HG03175 (cell line): ENCODE data around the gene MTHFD1L.

Experiments
- ATAC-seq: cut with Tn5 transposase; IDR thresholded peaks from one replicate; pipeline ENCODE4 v1.9.1; 2021; ENCODE audit warnings: mild to moderate bottlenecking, moderate library complexity; ENCODE audit not compliant: unreplicated experiment

The MTHFD1L gene

GRCh38 chr6:151010071-151010470, 144.6 kb downstream of the MTHFD1L start:
- ATAC-seq, result no peak

- no peak for ATAC-seq
Measured at GRCh38 chr6:151012321-151013294, 147.1 kb downstream of the MTHFD1L start.

- peak; percentile 79 for ATAC-seq
Measured at GRCh38 chr6:151014404-151015100, 149.1 kb downstream of the MTHFD1L start.

- ATAC-seq, result no peak
Measured at GRCh38 chr6:151015101-151015700, 149.7 kb downstream of the MTHFD1L start.

GRCh38 chr6:151016107-151016506, 150.6 kb downstream of the MTHFD1L start:
- ATAC-seq, result no peak

GRCh38 chr6:151018046-151018445, 152.5 kb downstream of the MTHFD1L start:
- ATAC-seq, result no peak

GRCh38 chr6:151018911-151019782, 153.6 kb downstream of the MTHFD1L start:
- ATAC-seq, result no peak

- no peak for ATAC-seq
Measured at GRCh38 chr6:151021896-151022295, 156.4 kb downstream of the MTHFD1L start.

GRCh38 chr6:151022492-151022891, 157.0 kb downstream of the MTHFD1L start:
- no peak for ATAC-seq

- ATAC-seq, result no peak
Measured at GRCh38 chr6:151023342-151023741, 157.8 kb downstream of the MTHFD1L start.

- no peak for ATAC-seq
Measured at GRCh38 chr6:151024597-151024996, 159.1 kb downstream of the MTHFD1L start.

- no peak for ATAC-seq
Measured at GRCh38 chr6:151025076-151025475, 159.6 kb downstream of the MTHFD1L start.

GRCh38 chr6:151026041-151026663, 160.7 kb downstream of the MTHFD1L start:
- no peak for ATAC-seq

- no peak for ATAC-seq
Measured at GRCh38 chr6:151027295-151027747, 161.8 kb downstream of the MTHFD1L start.

GRCh38 chr6:151027936-151028838, 162.7 kb downstream of the MTHFD1L start:
- ATAC-seq, result no peak

- no peak for ATAC-seq
Measured at GRCh38 chr6:151029970-151030369, 164.5 kb downstream of the MTHFD1L start.

- no peak for ATAC-seq
Measured at GRCh38 chr6:151032034-151032433, 166.5 kb downstream of the MTHFD1L start.

GRCh38 chr6:151034825-151035781, 169.6 kb downstream of the MTHFD1L start:
- no peak for ATAC-seq
